ENCODE results near the gene PPIA.

DNA sequence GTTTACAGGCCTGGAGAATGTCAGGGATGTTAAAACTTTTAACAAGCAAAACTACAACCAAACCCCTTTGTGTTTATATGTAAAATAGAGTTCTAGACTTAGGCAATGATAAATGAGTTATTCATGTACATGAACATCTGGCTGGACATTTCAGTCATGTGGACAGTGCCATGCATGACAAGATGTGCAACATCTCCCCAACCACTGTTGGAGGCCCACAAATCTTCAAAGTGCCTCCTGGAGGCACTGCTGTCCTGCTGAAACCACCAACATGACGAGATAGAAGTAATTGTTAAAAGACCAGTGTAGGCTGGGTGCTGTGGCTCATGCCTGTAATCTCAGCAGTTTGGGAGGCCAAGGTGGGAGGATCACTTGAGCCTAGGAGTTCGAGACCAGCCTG is 18.4 kb downstream of the PPIA start:
- TF ChIP-seq, protein P1, sequence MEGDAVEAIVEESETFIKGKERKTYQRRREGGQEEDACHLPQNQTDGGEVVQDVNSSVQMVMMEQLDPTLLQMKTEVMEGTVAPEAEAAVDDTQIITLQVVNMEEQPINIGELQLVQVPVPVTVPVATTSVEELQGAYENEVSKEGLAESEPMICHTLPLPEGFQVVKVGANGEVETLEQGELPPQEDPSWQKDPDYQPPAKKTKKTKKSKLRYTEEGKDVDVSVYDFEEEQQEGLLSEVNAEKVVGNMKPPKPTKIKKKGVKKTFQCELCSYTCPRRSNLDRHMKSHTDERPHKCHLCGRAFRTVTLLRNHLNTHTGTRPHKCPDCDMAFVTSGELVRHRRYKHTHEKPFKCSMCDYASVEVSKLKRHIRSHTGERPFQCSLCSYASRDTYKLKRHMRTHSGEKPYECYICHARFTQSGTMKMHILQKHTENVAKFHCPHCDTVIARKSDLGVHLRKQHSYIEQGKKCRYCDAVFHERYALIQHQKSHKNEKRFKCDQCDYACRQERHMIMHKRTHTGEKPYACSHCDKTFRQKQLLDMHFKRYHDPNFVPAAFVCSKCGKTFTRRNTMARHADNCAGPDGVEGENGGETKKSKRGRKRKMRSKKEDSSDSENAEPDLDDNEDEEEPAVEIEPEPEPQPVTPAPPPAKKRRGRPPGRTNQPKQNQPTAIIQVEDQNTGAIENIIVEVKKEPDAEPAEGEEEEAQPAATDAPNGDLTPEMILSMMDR (IDR thresholded peaks at IDR 0.05): no peak
- no peak for TF ChIP-seq CHD2 (IDR thresholded peaks at IDR 0.05; ENCODE audit: low read length, partially characterized antibody)
- TF ChIP-seq POLR2A (IDR thresholded peaks at IDR 0.05; ENCODE audit: low read length): no peak
- no peak for TF ChIP-seq CEBPB (IDR thresholded peaks at IDR 0.05)
- TF ChIP-seq RAD21 (conservative IDR thresholded peaks at IDR 0.05 in 1 of 2, IDR thresholded peaks at IDR 0.05 in 1 of 2): peak in 1 of 2 experiments; percentile 29; a peak in 2 of 5 replicates
- no peak for TF ChIP-seq ZFP36 (IDR thresholded peaks at IDR 0.05; ENCODE audit: borderline replicate concordance, partially characterized antibody)
- no peak for TF ChIP-seq HEYL (CRISPR knock-in tag; IDR thresholded peaks at IDR 0.05)
- TF ChIP-seq EP300 (IDR thresholded peaks at IDR 0.05): no peak
- TF ChIP-seq RARB (CRISPR knock-in tag; IDR thresholded peaks at IDR 0.05): no peak
- TF ChIP-seq KDM5A (IDR thresholded peaks at IDR 0.05): no peak
